GM18505 (cell line): ENCODE data around the gene OR10A5.
A peak's percentile ranks its signal among the peaks of the same experiment; 100 is the strongest.

Source experiments
- ATAC-seq: cut with Tn5 transposase; IDR thresholded peaks from one replicate; pipeline ENCODE4 v1.9.1; 2021; ENCODE audit not compliant: unreplicated experiment
- POLR2A ChIP-seq: IDR thresholded peaks from 4 replicates; pipeline ENCODE4 v1.6.1; 2011; ENCODE audit warnings: borderline replicate concordance; ENCODE audit not compliant: insufficient read depth, insufficient read length; ENCODE audit errors: extremely low read depth

The OR10A5 gene

DNA sequence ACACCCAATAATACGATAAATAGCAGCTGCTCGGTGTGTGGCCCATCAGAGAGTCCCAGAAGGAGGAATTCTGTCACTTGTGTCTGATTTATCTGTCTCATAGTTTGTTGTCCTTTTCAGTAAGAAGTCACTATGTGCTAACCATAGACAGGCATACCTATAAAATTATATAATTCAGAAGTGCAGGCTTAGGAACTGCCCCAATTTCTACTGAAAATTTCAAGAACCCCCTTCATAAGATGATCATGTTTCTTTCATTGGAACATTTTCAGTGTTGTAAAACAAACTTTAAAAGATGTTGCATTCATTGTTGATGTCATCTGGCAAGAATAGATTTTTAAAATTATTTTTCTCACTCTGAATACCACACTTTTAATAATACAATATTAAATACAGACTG, 46.9 kb downstream of the OR10A5 start, which contains the start of gene OR2D2:
TSS of gene OR2D2 (minus strand) at position 101 of the 400 bp plus-strand sequence. CDS start at position 101, 0 bp downstream.
- ATAC-seq = no peak
- no peak for TF ChIP-seq POLR2A

DNA sequence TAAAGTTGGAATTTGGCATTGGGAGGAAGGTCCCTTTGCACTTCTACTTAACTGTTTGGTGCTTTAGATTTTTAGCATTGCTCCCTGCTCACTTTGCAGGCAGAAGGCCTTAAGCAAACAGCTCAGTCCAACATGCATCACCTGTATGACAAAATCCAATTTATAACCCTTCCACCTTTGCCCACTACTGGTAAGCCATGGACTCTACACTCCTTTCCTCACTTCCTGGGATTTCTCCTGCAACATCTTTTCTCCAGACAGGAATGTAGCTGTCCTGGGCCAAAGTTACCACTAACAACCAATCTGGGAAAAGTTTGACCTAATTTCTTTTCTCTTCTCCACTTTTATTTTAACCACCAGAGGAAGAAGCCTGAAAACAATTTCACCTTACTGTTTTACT, 48.6 kb downstream of the OR10A5 start:
- ATAC-seq = no peak
- TF ChIP-seq POLR2A = no peak

DNA sequence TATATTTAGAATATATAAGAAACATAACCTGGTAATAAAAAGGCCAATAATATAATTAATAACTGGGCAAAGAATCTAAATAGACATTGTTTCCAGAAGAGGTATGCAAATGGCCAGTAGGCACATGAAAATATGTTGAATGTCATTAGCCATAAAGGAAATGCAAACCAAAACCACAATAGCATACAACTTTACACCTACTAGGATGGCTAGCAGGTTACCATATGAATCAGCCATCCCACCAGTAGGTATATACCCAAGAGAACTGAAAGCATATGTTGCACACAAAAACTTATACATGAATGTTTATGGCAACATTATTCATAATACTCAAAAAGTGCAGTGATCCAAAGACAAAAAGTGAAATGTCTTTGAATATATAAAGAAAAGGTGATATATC, 49.5 kb downstream of the OR10A5 start:
- peak; percentile 96 for ATAC-seq
- TF ChIP-seq POLR2A = no peak
